Activated CD8-positive, alpha-beta memory T cell treated with anti-CD3 and anti-CD28 coated beads, Interleukin-2, amount 50 U/mL, for 1 hour (primary cell): ENCODE measurements around the gene HNMT.
"Not testable (repeated sequence)": the region's sequence is repeated elsewhere in the genome, so short reads cannot be mapped to it uniquely, and the experiment has no call there.

ENCODE experiments used
- DNase-seq: peaks from one replicate; pipeline ENCODE4 v3.0.0-alpha.2; 2020; ENCODE audit errors: extremely low read depth

Gene HNMT

DNA sequence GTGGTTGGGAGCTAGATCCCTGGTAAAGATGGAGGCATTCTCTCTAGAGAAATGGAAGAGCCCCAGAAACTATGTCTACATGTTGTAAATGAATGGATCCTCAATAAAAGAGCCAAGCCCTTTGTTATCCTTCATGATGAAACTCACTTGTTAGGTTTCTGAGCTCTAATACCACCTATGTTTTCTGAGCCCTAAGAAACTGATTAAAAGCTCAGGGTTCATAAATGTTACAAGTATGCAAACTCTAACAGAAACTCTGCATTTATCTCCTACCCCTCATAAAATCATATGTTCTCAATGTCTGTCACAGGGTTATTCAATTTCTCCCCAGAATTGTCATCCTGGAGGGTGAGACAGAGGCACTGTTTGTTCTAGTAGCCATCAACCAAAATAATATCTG is 18.0 kb upstream of the HNMT start:
- no peak for DNase-seq

GRCh38 chr2:137947032-137947727 is 17.1 kb upstream of the HNMT start:
- no peak for DNase-seq

- DNase-seq = no peak
These were observed 16.4 kb upstream of the HNMT start for GRCh38 chr2:137947728-137948336.

DNA sequence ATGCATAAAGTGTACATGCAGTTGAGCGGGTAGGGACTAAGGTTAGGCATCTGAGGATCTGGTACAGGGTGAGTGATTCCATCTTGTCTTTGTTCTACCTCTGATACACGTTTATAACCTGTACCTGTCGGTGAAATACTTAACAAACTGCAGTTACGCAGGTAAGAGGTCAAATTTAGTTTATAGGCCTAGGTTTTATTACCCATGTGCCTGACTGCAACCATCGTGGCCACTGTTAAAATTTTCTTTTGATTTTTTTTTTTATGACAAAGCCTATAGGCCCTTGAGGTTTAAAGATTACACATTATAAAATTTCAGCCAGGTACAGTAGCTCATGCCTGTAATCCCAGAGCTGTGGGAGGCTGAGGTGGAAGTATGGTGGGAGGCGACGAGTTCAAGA is 15.4 kb upstream of the HNMT start:
- no peak for DNase-seq

- DNase-seq = no peak
These were observed 14.0 kb upstream of the HNMT start for GRCh38 chr2:137950238-137950637.

GRCh38 chr2:137951586-137951985 is 12.7 kb upstream of the HNMT start:
- DNase-seq = no peak

DNA sequence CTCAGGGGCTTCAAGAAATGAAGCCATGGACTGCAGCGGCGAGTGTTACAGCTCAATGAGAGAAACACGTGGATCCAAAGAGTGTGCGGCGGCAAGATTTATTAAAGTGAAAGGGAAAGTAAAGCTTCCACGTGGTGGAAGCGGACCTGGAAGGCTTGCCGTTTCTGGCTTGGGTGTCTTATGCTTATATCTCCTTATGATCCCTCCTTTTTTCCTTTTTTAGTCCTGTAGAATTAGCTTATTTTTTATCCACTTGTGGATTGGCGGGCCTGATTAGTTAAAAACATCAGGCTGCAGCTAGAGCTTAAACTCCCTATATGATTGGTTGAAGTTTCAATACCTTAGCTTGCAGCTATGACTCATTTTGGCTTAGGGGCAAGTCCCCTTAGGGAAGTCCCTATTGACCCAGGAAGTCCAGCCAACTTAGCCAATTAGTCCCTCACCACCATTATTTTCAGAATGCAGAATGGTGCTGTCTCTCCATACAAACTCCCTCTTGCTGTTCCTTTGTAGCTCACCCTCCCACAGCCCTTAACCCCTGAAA is 11.6 kb upstream of the HNMT start:
- DNase-seq = no peak

DNA sequence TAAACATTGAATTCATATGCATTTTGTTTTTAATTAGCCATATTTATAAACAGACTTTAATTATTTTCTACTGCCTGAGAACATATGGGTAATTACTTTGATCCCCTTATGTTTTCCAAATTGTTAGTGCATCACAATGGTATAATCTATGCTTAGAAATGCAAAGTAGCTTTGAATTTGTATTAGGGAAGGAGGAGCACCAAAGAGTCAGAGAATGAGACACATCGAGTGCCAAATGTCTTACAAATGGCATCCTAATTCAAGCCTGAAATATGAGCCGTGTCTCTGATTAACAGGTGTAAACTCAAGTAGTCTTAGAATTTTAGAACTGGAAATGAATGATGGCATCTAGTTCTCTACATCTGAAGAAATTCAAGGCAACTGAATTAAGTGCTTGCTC is 8.7 kb upstream of the HNMT start:
- DNase-seq = no peak

- no peak for DNase-seq
These were observed 7.2 kb upstream of the HNMT start for GRCh38 chr2:137957033-137957432.

- DNase-seq = no peak
These were observed 5.1 kb upstream of the HNMT start for GRCh38 chr2:137959166-137959565.

DNA sequence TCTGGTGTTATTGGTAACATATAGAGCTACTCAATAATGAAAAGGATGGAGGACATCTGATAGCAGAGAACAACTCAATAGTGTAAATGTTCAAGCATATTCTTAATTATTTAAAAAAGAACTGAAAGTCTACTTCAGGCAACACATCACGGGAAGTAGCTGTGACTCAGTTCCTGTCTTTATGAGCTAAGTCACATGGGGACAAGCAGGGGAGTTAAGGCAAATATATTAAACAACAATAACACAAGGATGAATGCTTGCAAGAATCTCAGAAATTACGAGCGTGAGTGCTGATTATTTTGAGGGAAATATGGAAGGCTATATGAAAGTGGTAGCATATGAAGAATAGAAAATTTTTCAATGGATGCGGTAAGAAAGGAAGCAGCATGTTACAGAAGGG is 4.0 kb upstream of the HNMT start:
- DNase-seq = no peak

DNA sequence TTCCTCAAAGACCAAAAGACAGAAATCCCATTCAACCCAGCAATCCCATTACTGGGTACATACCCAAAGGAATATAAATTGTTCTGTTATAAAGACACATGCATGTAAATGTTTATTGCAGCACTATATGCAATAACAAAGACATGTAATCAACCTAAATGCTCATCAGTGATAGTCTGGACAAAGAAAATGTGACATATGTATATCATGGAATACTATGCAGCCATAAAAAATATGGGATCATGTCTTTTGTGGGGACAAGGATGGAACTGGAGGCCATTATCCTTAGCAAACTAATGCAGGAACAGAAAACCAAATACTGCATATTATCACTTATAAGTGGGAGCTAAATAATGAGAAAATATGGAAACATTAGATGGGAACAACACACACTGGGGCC is 2.7 kb upstream of the HNMT start:
- DNase-seq = no peak

DNA sequence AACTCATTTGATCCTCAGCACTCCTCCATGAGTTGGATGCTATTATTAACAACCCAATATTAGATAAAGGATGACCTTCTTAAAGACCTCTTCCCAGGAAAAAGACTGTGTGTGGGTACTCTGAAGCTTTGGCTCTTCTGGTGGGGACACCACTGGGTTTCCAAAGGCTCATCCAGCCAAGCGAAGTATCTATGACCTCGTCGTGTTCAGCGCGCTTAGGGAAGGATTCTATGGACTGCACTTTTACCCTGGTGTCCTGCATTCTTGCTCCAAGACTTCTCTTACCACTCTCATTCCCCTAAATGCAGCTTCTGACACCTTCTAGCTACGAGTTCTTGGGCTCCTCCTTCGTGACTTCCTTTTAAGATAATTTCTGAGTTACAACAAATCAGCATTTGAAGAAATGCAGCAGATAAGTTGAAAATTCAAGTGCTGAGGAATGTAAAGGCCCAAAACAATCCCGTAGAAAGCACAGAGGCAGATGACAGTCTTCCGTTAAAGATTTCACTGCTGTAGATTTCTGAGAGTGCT is 673 bp upstream of the HNMT start:
- DNase-seq = no peak

GRCh38 chr2:137964859-137965459 is 686 bp downstream of the HNMT start:
- DNase-seq = no peak

GRCh38 chr2:137966043-137966442 is 1.8 kb downstream of the HNMT start:
- DNase-seq = no peak

DNA sequence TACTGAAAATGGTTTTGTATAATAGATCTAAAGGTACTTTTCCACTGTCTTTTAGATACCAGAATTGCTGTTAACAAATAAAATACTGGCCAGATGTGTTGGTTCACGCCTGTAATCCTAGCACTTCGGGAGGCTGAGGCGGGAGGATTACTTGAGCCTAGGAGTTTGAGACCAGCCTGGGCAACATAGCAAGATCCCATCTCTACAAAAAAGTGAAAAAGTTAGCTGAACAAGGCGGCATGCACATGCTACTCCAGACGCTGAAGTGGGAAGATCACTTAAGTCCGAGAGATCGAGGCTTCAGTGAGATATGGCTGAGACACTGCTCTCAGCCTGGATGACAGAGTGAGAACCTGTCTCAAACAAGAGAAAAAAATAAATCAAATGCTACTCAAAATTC is 2.8 kb downstream of the HNMT start:
- no peak for DNase-seq

GRCh38 chr2:137968477-137969417 is 4.5 kb downstream of the HNMT start:
- DNase-seq = no peak

GRCh38 chr2:137969418-137969765 is 5.1 kb downstream of the HNMT start:
- no peak for DNase-seq

DNA sequence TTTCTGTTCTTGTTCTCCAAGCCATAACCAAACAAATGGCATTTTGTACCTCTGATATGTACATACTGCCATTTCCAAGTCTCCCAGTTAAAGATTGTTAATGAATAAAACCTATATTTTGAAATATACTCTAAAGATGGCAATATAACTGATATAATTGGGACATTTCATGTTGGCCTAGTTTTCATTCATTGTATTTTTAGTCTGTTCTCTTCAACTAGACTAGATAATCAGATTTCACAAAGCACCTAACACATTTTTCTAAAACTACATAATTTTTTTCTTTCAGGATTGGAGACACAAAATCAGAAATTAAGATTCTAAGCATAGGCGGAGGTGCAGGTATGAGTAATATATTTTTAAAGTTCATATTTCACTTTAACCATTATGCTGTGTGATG is 5.6 kb downstream of the HNMT start:
- DNase-seq = no peak

DNA sequence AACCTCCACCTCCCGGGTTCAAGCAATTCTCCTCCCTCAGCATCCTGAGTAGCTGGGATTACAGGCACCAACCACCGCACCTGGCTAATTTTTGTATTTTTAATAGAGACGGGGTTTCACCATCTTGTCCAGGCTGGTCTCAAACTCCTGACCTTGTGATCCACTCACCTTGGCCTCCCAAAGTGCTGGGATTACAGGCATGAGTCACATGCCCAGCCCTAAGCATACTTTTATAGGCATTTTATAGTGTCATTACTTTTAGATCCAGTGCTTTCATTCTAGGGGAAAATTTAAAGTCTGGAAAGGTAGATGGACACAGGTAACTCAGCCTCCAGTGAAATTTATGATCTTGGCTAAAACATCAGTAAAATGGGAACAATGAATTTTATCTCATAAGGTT is 7.0 kb downstream of the HNMT start:
- not testable (repeated sequence) for DNase-seq

DNA sequence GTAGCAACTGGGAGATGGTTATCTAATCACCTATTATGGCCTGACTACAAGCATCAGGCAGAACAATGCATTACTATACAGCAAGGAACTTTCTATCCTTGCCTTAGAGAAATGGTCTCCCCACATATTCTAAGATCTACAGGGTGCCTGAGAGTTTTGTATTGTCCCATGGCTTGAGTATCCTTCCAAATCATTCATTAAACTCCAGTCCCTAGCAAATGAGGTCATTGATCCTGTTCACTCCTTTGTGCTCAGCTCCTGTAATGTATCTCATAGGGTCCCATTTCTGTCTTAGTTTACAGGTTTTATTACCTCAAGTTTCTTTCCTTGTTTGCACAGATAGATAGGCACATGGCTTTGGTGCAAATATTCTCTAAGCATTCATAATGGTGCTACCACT is 9.0 kb downstream of the HNMT start:
- no peak for DNase-seq
